ENCODE measurements around the gene KRTAP5-2.

Gene KRTAP5-2

DNA sequence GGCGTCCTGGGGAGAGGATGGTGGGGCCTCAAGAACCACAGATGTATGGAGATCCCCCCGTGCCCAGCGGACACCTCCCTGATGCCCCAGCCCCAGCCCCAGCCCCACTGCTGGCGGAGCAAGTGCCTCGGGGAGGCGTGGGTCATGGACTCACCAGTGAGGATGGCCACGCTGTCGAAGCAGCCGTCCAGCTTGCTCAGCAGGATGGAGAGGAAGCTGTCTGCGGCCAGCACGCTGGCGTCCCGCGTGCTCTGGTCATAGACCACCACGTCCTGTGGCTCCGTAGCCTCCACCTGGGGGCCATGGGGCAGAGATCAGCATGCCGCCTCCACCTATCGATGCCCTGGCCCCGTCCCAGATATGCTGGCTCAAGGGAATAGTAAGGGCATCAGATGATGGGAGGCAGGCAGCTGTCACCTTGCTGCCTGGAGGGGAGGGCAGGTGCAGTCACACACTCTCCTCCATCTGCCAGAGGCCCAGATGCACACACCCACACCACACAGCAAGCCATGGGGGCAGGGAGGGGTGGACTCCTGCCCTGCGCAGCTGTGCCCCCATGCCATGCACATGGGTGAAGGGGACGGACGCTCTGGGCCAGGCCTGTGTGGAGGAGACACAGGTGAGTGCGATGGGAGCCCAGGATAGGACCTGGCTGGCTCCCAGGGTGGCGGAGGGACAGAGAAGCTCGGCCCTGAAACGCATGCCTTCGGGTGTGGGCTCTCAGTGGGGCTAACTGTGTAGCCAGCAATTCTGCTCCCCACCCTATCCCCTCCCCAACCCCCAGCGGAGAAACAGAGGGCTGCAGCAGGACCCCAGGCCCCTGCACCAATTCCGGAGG, 34.2 kb downstream of the KRTAP5-2 start:
- no peak for ATAC-seq (ENCODE audit: low read depth)
- Mint-ChIP-seq H3K9me3 (no peaks in the 10 kb centered on the region), H3K27me3 (peaks cover 4% of the 10 kb centered on the region), H3K4me1 (peaks cover 8% of the 10 kb centered on the region), H3K4me3 (no peak overlapping the region), H3K27ac (no peak overlapping the region), H3K36me3 (peaks cover 3% of the 10 kb centered on the region)
- DNase-seq (ENCODE audit: low spot score in 2 of 2), result no peak

DNA sequence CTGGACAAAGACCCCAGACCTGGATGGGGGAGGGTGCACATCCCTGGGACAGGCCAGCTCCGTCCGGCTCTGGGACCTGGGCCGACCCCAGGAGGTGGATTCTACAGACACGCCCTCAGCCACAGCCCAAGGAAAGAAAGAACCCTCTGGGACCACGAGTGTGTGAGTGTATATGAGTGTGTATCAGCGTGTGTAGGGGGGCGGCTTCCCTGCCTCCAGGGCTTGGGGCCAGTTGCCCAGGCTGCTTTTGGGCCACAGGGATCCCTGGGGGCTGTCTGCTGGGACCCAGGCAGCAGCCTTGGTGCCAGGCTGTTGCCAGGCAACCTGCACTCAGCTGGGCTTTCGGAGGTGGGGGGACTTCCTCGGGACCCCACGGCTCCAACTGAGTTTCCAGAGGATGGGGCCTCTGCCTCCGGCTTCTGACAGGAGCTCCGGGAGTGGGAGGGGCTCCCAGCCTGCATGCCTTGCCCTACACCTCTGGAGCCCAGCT, 34.9 kb downstream of the KRTAP5-2 start:
- H3K4me3 Mint-ChIP-seq, result no peak overlapping the region
- DNase-seq (ENCODE audit: low spot score in 2 of 2) (no peak), ATAC-seq (ENCODE audit: low read depth) (no peak)
- H3K4me1 Mint-ChIP-seq, result peaks cover 9% of the 10 kb centered on the region
- H3K27me3 Mint-ChIP-seq, result peaks cover 4% of the 10 kb centered on the region
- no peak overlapping the region for H3K27ac Mint-ChIP-seq
- H3K9me3 Mint-ChIP-seq, result no peaks in the 10 kb centered on the region
- H3K36me3 Mint-ChIP-seq, result peaks cover 3% of the 10 kb centered on the region

DNA sequence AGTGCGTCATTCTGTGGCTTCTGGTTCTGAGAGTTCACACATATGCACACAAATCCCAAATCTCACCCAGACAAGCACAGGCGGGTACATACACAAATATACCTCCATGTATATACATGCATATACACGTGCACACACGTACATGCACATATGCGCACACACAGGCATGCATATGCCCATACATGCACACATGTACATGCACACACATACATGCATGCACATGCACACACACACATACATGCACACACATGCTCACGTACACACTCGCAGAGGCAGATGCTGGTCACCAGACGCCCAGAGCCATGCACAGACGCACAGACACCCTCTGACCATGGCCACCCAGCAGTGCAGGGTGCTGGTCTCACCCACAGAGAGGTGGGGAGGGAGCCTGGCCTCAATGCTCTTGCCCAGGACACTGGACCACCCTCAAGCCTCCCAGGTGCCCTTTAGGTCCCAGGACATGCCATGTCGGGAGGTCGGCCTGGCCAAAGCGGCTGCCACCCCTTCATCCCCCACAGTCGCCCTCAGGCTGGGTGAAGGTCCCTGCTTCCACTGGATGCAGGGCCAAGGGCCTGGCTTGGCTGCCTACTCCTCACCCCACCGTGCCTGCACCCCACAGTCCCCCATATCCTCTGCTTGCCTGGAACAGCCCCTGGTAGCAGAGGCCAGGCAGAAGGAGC, 35.5 kb downstream of the KRTAP5-2 start:
- Mint-ChIP-seq H3K4me1 (peaks cover 9% of the 10 kb centered on the region), H3K4me3 (no peak overlapping the region), H3K36me3 (peaks cover 4% of the 10 kb centered on the region), H3K9me3 (no peaks in the 10 kb centered on the region), H3K27ac (peak overlapping the region; percentile 7), H3K27me3 (peaks cover 4% of the 10 kb centered on the region)
- ATAC-seq (ENCODE audit: low read depth) (no peak), DNase-seq (ENCODE audit: low spot score in 2 of 2) (no peak)

DNA sequence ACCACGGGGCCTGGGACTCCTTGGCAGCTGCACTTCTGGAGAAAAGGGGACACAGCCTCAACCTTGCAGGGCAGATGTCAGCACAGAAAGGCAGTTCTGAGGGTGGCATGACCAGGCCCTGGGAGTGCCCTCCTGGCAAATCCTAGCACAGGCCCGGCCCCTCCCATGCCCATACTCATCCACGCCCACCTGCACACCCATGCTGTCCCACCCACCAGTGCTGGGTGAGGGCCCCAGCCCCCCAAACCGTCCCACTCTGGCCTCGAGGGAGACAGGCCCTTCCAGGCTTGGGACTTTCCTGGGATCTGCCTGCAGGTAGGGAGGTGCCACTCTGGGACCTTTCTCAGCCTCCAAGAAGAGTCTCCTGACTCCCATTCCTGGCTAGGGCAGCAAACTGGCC, 36.1 kb downstream of the KRTAP5-2 start:
- DNase-seq (ENCODE audit: low spot score in 2 of 2) (no peak), ATAC-seq (ENCODE audit: low read depth) (no peak)
- Mint-ChIP-seq H3K27me3 (peaks cover 5% of the 10 kb centered on the region), H3K4me1 (peaks cover 9% of the 10 kb centered on the region), H3K27ac (peak overlapping the region; percentile 25), H3K36me3 (peaks cover 6% of the 10 kb centered on the region), H3K9me3 (no peaks in the 10 kb centered on the region), H3K4me3 (no peak overlapping the region)

DNA sequence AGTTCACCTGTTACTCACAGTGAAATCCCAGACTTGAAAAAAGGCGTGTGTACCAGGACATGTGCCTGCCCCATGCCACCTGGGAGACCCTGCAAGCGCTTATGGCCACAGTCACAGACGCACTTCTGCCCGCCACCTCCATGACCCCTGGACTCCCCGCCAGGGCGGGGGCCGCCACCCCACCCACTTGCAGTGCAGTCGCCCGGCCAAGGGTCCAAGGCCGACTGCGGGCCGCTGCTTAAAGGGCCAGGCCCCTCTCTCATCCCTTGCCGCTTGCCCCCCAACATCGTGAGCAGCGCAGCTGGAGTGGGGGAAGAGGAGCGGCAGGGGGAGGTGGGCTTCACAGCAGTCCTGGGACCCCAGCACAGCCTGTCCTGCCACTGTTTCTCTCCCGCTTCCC, 36.8 kb downstream of the KRTAP5-2 start:
- Mint-ChIP-seq H3K27ac (no peak overlapping the region), H3K4me1 (peaks cover 9% of the 10 kb centered on the region), H3K36me3 (peaks cover 6% of the 10 kb centered on the region), H3K4me3 (no peak overlapping the region), H3K9me3 (no peaks in the 10 kb centered on the region), H3K27me3 (peaks cover 5% of the 10 kb centered on the region)
- ATAC-seq (ENCODE audit: low read depth) (no peak), DNase-seq (ENCODE audit: low spot score in 2 of 2) (no peak)

DNA sequence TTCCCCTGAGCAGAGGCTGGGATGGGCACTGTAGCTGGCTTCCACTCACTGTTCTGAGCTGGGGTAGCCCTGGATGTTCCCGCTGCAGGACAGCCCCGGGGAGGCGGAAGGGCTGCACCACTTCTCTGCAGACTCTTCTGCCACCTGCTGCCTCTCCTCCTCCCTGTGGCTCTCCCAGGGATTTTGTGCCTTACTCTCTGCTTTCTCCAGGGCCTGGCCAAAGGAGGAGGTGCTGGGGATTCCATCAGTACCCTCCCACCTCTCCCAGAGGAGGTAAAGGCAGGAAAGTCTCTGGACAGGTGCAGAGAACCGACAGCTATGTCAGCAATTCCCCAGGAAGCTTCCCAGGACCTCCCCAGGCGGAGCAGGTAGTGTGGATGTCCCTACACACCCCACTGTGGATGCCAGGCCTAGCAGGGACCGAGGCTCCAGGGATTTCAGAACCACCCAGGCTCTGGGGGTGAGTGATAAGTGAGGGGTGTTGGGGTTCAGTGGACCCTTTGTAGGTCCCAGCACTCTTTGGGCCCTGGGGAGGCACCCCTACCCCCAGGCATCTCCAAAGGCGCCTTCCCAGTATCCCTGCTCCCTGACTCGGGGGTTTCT, 37.3 kb downstream of the KRTAP5-2 start:
- H3K9me3 Mint-ChIP-seq, result no peaks in the 10 kb centered on the region

DNA sequence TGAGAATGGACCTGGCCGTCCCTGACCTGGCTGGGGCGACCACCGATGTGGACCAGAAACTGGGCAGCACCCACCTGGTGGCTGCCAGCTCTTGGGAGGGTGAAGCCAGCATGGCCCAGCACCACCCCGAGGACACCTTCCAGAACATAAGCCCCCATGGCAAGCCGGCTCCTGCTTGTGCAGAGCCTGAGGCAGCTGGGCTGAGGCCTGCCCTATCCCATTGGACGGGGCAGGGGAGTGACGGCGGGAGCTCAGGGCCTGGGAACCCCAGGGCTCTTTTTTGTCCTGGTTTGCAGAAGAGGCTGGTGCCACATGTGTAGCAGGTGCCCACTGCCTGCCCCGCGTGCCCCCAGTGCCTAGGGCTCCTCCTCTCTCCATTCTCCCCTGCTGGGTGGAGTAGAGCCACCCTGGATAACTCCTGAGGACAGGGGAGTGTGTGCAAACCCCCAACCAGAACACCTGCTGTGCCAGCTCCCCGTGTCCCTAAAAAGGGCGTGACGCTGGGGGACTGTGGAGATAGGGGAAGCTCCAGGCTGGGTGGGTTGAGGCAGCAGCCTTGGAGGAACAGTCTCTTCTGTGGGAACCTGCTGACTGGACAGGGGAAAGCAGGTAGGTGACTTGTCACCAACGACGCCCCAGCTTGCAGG, 38.0 kb downstream of the KRTAP5-2 start:
- Mint-ChIP-seq H3K4me3 (no peak overlapping the region), H3K27ac (no peak overlapping the region), H3K27me3 (peaks cover 6% of the 10 kb centered on the region), H3K36me3 (peaks cover 6% of the 10 kb centered on the region), H3K9me3 (no peaks in the 10 kb centered on the region), H3K4me1 (peaks cover 9% of the 10 kb centered on the region)
- DNase-seq (ENCODE audit: low spot score in 2 of 2), result no peak
- no peak for ATAC-seq (ENCODE audit: low read depth)

More for the DNA sequence above, 37.3 kb downstream of the KRTAP5-2 start:
- Mint-ChIP-seq H3K4me3 (no peak overlapping the region), H3K36me3 (peaks cover 6% of the 10 kb centered on the region), H3K27ac (no peak overlapping the region), H3K4me1 (peaks cover 9% of the 10 kb centered on the region), H3K27me3 (peaks cover 4% of the 10 kb centered on the region)
- no peak for ATAC-seq (ENCODE audit: low read depth)
- DNase-seq (ENCODE audit: low spot score in 2 of 2), result no peak

DNA sequence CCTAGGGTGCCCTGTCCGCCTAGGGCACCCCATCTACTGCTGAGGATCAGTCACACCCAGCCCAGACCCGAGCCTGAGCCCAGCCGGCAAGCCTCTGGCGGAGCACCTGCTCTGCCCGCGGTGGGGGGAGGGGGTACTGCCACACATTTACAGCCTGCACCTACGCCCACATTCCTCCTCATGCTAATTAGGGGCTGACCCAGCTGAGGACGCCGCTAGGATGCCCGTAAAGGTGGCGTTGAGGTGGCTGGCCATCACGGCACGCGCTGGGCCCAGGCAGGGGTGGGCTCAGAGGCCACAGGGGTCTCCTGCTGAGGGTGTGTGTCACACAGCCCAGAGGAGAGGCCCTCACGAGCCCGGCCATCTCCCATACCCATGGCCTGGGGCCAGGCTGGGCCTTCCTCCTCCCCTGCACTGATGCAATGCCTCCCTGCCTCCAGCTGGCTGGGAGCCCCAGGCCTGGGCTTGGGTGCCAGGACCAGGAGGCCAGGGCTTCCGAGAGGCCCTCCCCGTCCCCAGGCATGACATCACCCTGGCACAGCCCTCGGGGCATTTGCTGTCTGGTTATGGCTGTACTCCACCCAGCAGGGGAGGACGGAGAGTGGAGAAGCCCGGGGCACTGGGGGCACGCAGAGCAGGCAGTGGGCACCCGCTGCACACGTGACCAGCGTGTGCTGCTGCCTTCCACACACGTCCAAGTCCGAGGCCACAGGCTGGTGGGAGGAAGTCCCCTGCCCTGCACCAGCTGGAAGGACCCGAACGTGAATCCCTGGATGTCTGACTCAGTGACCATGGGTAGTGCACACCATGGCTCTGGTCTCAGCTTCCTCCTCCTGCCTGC, 38.8 kb downstream of the KRTAP5-2 start:
- H3K9me3 Mint-ChIP-seq, result no peaks in the 10 kb centered on the region
- peaks cover 6% of the 10 kb centered on the region for H3K36me3 Mint-ChIP-seq
- H3K27me3 Mint-ChIP-seq, result peaks cover 6% of the 10 kb centered on the region
- H3K4me3 Mint-ChIP-seq, result no peak overlapping the region
- ATAC-seq (ENCODE audit: low read depth) (peak; percentile 72), DNase-seq (ENCODE audit: low spot score in 2 of 2) (peak in 1 of 2 donors; percentile 52)
- peak overlapping the region; percentile 53 for H3K27ac Mint-ChIP-seq
- peaks cover 9% of the 10 kb centered on the region for H3K4me1 Mint-ChIP-seq

DNA sequence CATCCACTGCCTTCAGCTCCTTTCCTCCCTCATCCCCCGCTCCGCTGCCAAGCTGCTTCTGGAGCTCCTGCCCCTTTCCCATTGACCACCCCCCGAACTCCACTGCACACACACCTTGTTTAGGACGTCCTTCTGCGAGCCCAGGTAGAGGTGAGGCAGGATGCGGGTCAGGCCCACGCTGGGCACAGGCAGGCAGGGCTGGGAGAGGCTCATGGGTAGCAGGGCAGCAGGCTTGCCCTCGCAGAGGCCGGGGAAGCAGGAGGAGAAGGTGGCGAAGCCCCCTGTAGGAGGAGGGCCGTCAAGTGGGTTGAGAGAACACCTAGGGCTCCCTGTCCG, 39.4 kb downstream of the KRTAP5-2 start:
- H3K9me3 Mint-ChIP-seq, result no peaks in the 10 kb centered on the region
- peaks cover 9% of the 10 kb centered on the region for H3K4me1 Mint-ChIP-seq
- no peak overlapping the region for H3K4me3 Mint-ChIP-seq
- H3K27ac Mint-ChIP-seq, result peak overlapping the region; percentile 53
- peaks cover 6% of the 10 kb centered on the region for H3K36me3 Mint-ChIP-seq
- no peak for DNase-seq (ENCODE audit: low spot score in 2 of 2)
- no peak for ATAC-seq (ENCODE audit: low read depth)
- H3K27me3 Mint-ChIP-seq, result peaks cover 8% of the 10 kb centered on the region

DNA sequence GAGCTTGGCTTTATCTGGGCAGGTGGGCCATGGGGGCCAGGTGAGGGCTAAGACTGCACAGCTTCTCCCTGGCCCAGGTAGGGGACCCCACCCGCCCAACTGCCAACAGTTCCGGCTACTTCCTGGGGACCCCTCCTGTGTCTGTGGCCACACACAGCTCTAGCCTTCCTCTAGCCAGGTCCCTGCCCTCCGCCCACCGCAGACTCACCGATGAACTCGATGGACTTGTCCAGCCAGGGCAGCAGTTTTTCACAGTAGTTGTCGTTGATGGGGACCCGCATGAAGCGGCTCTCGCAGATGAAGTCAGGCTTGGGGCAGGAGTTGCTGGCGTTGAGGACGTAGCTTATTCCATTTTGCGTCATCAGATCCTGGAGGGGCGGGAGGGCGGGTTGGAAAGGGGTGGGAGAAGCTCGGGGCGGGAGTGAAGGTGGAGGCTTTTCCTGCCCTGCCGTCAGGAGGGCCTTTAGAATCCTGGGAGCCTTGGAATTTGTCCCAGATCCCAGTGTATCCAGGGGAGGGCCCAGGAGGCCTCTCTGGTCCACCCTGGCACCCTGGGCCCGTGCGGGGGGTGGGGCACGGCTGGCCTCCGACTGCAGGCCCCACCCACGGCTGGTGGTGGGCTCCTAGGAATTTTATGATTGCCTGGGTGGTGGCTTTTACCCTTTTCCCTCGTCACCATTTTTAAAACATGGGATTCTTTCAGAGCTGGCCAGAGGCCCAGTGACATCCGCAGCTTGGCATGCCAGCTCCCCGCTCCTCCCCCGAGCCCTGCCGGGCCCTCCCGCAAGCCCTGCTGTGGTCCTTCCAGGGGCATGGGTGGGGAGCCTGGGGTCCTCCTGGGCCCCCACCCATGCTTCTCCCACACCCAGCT, 40.0 kb downstream of the KRTAP5-2 start:
- ATAC-seq (ENCODE audit: low read depth) (no peak), DNase-seq (ENCODE audit: low spot score in 2 of 2) (no peak)
- Mint-ChIP-seq H3K4me1 (peaks cover 9% of the 10 kb centered on the region), H3K4me3 (no peak overlapping the region), H3K36me3 (peaks cover 6% of the 10 kb centered on the region), H3K27ac (peak overlapping the region; percentile 53), H3K27me3 (peaks cover 9% of the 10 kb centered on the region), H3K9me3 (no peaks in the 10 kb centered on the region)

DNA sequence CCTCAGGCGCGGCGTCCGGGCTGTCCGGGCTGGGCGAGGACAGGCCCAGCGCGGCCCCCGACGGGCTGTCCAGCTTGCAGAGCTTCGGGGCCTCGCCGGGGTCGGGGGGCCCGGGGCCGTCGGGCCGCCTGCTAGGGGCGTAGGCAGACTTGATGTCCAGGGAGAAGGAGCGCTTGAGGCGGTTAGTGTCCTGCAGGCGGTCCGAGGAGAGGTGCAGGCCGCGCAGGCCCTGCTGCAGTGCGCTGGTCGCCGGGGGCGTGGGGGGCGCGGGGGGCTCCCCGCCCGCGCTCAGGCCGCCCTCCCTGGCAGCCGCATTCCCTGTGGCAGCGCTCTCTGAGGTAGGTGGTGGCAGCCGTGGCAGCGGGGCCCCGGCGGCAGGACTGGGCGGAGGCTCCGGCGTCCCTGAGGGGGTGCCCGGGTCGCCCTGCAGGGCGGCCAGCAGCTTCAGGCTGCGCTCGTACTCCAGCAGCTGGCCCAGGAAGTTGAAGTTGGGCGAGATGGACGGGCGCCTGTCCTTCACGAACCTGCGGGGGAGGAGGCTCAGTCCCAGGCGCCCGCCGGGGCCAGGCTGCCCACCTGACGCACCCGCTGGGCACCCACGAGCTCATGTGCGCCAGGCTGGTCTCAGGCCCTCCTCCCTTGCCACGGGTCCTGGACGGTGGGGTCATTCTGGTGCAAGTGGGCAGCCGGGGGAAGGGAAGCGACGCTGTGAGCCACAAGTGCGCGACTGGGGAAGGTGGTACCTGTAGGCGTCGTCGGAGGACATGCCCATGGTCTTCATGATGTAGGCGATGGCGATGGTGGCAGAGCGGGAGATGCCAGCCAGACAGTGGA, 40.8 kb downstream of the KRTAP5-2 start:
- H3K9me3 Mint-ChIP-seq, result no peaks in the 10 kb centered on the region
- no peak overlapping the region for H3K4me3 Mint-ChIP-seq
- ATAC-seq (ENCODE audit: low read depth) (no peak), DNase-seq (ENCODE audit: low spot score in 2 of 2) (no peak)
- H3K4me1 Mint-ChIP-seq, result peaks cover 9% of the 10 kb centered on the region
- peaks cover 6% of the 10 kb centered on the region for H3K36me3 Mint-ChIP-seq
- no peak overlapping the region for H3K27ac Mint-ChIP-seq
- H3K27me3 Mint-ChIP-seq, result peaks cover 10% of the 10 kb centered on the region

DNA sequence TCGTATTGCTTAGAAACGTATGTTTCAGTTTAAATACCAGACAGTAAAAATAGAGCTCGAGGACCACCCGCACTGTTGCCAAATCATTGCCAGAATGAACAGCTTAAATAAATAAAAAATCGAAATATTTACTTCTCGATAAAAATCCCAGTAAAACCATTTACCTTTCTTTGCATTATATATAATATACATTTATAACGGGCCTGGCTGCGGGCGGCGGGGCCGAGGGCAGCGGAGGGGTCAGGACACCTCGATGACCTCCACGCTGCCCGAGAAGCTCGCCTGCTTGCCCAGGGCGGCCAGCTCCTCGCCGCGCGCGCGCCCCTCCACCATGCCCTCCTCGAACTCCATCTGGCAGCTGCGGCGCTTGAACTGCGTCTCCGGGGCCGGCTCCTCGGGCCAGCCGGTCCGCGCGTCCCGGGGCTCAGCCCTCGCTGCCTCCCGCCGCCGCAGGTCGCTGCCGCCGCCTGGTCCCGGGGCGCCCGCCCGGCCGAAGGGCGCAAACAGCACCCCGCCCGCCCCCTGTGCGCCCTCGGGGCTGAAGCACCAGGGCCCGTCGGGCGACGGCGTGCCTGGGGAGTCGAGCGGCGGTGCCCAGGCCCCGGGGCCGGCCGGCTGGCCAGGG, 41.7 kb downstream of the KRTAP5-2 start:
- H3K27ac Mint-ChIP-seq, result no peak overlapping the region
- DNase-seq (ENCODE audit: low spot score in 2 of 2) (no peak), ATAC-seq (ENCODE audit: low read depth) (no peak)
- peaks cover 9% of the 10 kb centered on the region for H3K4me1 Mint-ChIP-seq
- H3K4me3 Mint-ChIP-seq, result no peak overlapping the region
- H3K36me3 Mint-ChIP-seq, result peaks cover 3% of the 10 kb centered on the region
- H3K27me3 Mint-ChIP-seq, result peaks cover 15% of the 10 kb centered on the region
- H3K9me3 Mint-ChIP-seq, result no peaks in the 10 kb centered on the region
